HUES6 (cell line): ENCODE data around the gene DMAC2L.

Experiments
- H3K27ac ChIP-seq: 2 replicates; pipeline ENCODE4 v1.7.0; 2013; ENCODE audit warnings: low read depth, mild to moderate bottlenecking, low read length, inconsistent platforms
- H3K27me3 ChIP-seq: 2 replicates; pipeline ENCODE4 v1.6.1; 2013; ENCODE audit warnings: low read length; ENCODE audit not compliant: control insufficient read depth, insufficient read depth
- H3K36me3 ChIP-seq: 2 replicates; pipeline ENCODE4 v1.6.1; 2013; ENCODE audit warnings: low read length; ENCODE audit not compliant: control insufficient read depth, insufficient read depth
- H3K4me1 ChIP-seq: 2 replicates; pipeline ENCODE4 v1.6.1; 2013; ENCODE audit warnings: low read length; ENCODE audit not compliant: control insufficient read depth, insufficient read depth
- H3K4me3 ChIP-seq: 2 replicates; pipeline ENCODE4 v1.5.1; 2013; ENCODE audit warnings: low read depth, low read length
- H3K9ac ChIP-seq: one replicate; pipeline ENCODE4 v1.6.1; 2013; ENCODE audit warnings: mild to moderate bottlenecking, low read length
- H3K9me3 ChIP-seq: 2 replicates; pipeline ENCODE4 v1.6.1; 2013; ENCODE audit warnings: low read depth, low read length; ENCODE audit not compliant: control insufficient read depth, insufficient read depth

The DMAC2L gene

GRCh38 chr14:50321009-50321660 is 9.0 kb downstream of the DMAC2L start:
- H3K9ac ChIP-seq, result no peak overlapping the region
- H3K4me3 ChIP-seq, result no peak overlapping the region
- H3K9me3 ChIP-seq, result no peaks in the 10 kb centered on the region
- H3K27ac ChIP-seq, result no peak overlapping the region
- H3K27me3 ChIP-seq, result no peaks in the 10 kb centered on the region
- peaks cover 3% of the 10 kb centered on the region; the same call in 1 of the 2 replicates for H3K4me1 ChIP-seq
- peaks cover 21% of the 10 kb centered on the region for H3K36me3 ChIP-seq

- Histone ChIP-seq H3K9me3 (no peaks in the 10 kb centered on the region), H3K27me3 (no peaks in the 10 kb centered on the region), H3K36me3 (peaks cover 15% of the 10 kb centered on the region), H3K27ac (no peak overlapping the region), H3K4me1 (peaks cover 16% of the 10 kb centered on the region), H3K4me3 (no peak overlapping the region), H3K9ac (no peak overlapping the region)
Observed at GRCh38 chr14:50331596-50331995, 19.5 kb downstream of the DMAC2L start.

DNA sequence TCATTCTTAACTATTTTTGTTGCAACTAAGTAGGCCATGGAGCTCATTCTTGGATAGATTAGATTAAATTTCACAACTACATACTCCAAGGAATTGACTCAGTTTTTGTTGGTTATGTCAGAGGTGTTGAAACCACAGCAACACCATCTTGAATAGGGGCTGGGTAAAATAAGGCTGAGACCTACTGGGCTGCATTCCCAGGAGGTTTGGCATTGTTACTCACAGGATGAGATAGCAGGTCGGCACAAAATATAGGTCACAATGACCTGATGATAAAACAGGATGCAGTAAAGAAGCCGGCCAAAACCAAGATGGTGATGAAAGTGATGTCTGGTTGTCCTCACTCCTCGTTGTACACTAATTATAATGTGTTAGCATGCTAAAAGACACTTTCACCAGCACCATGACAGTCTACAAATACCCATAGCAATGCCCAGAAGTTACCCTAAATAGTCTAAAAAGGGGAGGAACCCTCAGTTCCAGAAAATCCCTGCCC is 20.9 kb downstream of the DMAC2L start:
- H3K27me3 ChIP-seq, result no peaks in the 10 kb centered on the region
- H3K4me3 ChIP-seq, result no peak overlapping the region
- H3K9me3 ChIP-seq, result no peaks in the 10 kb centered on the region
- H3K9ac ChIP-seq, result no peak overlapping the region
- H3K4me1 ChIP-seq, result peaks cover 16% of the 10 kb centered on the region
- no peak overlapping the region for H3K27ac ChIP-seq
- peaks cover 13% of the 10 kb centered on the region for H3K36me3 ChIP-seq

DNA sequence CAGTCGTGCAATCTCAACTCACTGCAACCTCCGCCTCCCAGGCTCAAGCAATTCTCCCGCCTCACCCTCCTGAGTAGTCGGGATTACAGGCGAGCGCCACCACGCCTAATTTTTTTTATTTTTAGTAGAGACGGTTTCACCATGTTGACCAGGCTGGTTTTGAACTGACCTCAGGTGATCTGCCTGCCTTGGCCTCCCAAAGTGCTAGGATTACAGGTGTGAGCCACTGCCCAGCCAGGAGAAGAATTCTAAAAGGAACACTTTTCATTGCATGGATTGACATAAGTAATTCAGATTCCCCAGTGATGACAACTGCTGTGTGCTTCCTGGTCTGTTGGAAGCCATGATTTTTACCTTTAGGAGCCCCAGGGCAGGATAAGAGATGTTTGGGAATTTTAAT is 22.1 kb downstream of the DMAC2L start:
- Histone ChIP-seq H3K9ac (no peak overlapping the region), H3K27me3 (no peaks in the 10 kb centered on the region), H3K36me3 (peaks cover 13% of the 10 kb centered on the region), H3K9me3 (no peaks in the 10 kb centered on the region), H3K4me1 (peaks cover 16% of the 10 kb centered on the region), H3K27ac (0 out of 2 replicates have a peak overlapping the region, but pooled peaks have one; percentile 16), H3K4me3 (no peak overlapping the region)

GRCh38 chr14:50335389-50335788 is 23.3 kb downstream of the DMAC2L start:
- Histone ChIP-seq H3K4me1 (peaks cover 17% of the 10 kb centered on the region), H3K4me3 (no peak overlapping the region), H3K27me3 (no peaks in the 10 kb centered on the region), H3K27ac (peak overlapping the region; percentile 3; the same call in 1 of the 2 replicates), H3K9me3 (no peaks in the 10 kb centered on the region), H3K36me3 (peaks cover 7% of the 10 kb centered on the region), H3K9ac (peak overlapping the region; percentile 47)

GRCh38 chr14:50335989-50336824 is 24.1 kb downstream of the DMAC2L start:
- peak overlapping the region; percentile 47 for H3K9ac ChIP-seq
- peak overlapping the region; percentile 3; the same call in 1 of the 2 replicates for H3K27ac ChIP-seq
- H3K9me3 ChIP-seq, result no peaks in the 10 kb centered on the region
- peaks cover 7% of the 10 kb centered on the region; the same call in 1 of the 2 replicates for H3K36me3 ChIP-seq
- peaks cover 19% of the 10 kb centered on the region for H3K4me1 ChIP-seq
- no peaks in the 10 kb centered on the region for H3K27me3 ChIP-seq
- H3K4me3 ChIP-seq, result no peak overlapping the region

DNA sequence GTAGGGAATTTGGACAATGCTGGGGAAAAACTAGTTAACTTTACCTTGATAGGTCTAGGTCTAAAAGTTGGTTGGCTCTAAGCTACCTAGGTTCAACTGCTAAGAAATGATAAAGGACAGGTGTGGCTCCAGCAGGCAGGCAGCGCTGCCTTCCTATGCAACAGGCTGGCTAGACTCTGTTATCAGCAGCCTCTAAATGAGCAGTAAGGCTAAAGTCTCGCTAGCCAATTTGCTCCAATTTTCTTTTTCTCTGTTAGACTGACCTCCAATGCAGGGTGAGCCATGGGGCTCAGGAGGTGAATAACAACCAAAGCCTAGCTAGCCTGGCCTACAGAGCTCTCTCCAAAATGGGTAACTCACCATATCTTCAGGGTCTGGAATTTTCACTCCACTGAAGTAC is 26.5 kb downstream of the DMAC2L start:
- Histone ChIP-seq H3K9me3 (no peaks in the 10 kb centered on the region), H3K27ac (no peak overlapping the region), H3K4me1 (peaks cover 23% of the 10 kb centered on the region), H3K27me3 (no peaks in the 10 kb centered on the region), H3K36me3 (no peaks in the 10 kb centered on the region), H3K4me3 (no peak overlapping the region), H3K9ac (no peak overlapping the region)

DNA sequence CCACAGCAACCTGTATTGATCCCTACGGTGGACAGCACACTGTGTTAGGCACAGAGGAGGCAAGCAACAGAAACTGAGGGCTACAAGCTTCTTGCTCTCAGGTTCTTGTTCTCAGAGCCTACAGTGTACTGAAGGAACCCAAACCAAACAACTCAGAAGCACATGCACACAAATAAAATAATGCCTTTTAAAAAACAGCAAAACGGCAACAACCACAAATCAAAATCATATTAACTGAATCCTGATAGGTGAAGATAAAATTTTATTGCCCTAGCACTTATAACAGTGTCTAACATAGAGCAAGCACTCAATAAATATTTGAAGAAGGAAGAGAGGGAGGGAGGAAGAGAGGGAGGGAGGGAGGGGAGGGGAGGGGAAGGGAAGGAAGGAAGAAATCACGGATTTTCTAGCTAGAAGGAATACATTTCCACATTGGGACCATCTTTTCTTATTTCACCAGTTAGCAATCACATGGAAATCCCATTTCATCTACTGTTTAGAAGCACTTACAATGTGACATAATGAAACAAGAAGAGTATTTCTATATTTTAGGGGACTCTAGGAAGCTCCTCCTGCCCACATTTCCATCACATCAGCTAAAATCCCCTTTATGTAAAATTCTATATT is 27.2 kb downstream of the DMAC2L start:
- Histone ChIP-seq H3K9me3 (no peaks in the 10 kb centered on the region), H3K9ac (no peak overlapping the region), H3K27ac (no peak overlapping the region), H3K36me3 (no peaks in the 10 kb centered on the region), H3K27me3 (no peaks in the 10 kb centered on the region), H3K4me3 (no peak overlapping the region), H3K4me1 (peaks cover 23% of the 10 kb centered on the region)

DNA sequence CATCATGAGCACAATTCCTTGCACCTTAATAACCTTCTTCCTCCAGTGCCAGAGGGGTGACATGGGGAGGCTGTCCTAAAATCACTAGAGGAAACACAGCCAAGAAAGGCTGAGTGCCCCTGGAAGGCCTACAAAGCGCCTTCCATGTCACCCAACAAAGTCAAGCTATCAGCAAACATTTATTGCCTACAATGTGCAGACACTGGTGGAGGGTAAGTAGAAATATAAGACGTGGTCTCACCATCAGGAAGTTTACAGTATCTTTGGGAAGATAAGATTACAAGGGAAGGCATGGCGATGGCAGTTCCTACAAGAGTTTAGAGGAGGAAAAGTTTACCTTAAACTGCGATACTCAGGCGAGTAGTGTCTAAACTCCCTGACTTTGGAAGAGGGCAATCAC is 27.9 kb downstream of the DMAC2L start:
- H3K27me3 ChIP-seq, result no peaks in the 10 kb centered on the region
- H3K9ac ChIP-seq, result no peak overlapping the region
- peaks cover 23% of the 10 kb centered on the region for H3K4me1 ChIP-seq
- H3K4me3 ChIP-seq, result no peak overlapping the region
- no peaks in the 10 kb centered on the region for H3K36me3 ChIP-seq
- no peaks in the 10 kb centered on the region for H3K9me3 ChIP-seq
- H3K27ac ChIP-seq, result no peak overlapping the region

DNA sequence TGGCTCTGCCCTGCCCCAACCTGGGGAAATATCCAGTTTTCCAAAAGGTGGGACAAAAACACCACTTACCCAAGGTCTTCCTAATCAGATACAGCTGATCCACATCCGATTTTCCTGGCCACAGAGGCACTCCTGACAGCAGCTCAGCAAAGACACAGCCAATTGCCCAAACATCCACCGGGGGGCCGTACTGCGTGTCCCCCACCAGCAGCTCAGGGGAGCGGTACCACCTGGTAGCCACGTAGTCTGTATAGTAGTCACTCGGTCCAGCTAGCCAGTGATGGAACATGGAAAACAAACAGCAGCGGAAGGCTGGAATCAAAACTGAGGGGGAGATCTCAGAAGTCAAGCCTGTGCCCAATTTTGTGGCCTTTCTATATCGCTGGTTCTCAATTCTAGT is 28.8 kb downstream of the DMAC2L start:
- Histone ChIP-seq H3K9ac (no peak overlapping the region), H3K4me1 (peaks cover 16% of the 10 kb centered on the region), H3K9me3 (no peaks in the 10 kb centered on the region), H3K4me3 (no peak overlapping the region), H3K27me3 (no peaks in the 10 kb centered on the region), H3K36me3 (no peaks in the 10 kb centered on the region), H3K27ac (no peak overlapping the region)
